NCI-H2029 (cell line): ENCODE data around the gene ZFAND5.
A peak's percentile ranks its signal among the peaks of the same experiment; 100 is the strongest.

ENCODE experiments used
- DNase-seq: peaks from one replicate; lab custom pipeline; 2025; lab: John Stamatoyannopoulos, UW

ZFAND5 gene

DNA sequence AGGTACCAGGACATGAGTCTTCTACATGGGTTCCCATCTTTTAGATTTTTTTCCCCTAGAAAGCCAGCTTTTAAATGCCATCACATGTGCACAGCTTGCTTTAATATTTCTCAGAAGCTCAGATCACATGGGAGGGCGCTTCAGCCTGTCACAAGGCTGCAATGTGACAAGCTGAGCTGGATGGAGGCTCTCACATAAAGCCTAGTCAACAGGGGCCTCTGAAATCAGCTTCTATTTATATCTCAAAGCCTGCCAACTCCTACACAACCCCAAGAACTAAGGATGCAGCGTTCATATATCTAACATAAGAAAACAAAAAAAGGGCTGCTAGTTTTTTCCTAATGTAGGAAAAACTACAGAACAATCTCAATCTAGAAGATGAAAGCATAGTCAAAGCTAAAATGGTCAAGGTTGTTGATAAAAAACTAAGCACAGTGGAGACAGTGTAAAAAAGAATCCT is 2.3 kb downstream of the ZFAND5 start:
- peak; percentile 35 for DNase-seq

DNA sequence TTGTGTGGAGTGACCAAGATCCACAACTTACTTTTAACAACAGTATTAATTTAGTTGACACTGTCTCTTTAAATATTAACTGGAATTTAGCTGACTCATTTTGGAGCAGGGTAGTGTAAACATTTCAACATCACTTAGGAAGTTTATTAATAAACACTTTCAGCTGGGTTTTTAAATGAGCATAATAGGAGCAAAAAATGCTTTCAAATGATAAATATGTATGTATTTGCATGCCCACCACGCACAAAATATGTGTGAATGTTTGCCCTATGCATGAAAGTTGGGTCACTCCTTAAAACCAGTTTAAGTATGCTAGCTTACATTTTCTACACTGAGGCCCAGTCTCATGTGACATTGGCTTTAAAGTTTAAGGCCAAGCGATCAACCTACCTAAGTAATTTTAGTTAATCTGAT is 2.9 kb downstream of the ZFAND5 start:
- no peak for DNase-seq

DNA sequence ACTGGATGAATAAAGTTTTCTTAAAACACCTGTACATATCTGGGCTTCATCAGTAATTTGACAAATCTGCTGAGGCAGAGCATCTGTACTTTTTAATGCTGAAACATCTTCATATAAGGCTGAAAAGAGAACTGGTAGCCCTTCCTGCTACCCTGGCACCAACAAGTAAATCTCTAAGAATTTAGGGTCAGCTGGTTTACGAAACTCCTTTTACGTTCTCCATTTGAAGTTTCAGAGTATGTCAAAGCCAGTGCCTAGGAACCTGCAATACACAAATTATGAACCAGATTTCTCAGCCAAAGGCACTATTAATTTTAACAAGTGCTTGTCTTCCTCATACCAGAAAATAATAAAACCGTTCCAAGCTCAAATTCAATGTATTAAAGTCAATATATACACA is 3.8 kb downstream of the ZFAND5 start:
- DNase-seq = no peak

DNA sequence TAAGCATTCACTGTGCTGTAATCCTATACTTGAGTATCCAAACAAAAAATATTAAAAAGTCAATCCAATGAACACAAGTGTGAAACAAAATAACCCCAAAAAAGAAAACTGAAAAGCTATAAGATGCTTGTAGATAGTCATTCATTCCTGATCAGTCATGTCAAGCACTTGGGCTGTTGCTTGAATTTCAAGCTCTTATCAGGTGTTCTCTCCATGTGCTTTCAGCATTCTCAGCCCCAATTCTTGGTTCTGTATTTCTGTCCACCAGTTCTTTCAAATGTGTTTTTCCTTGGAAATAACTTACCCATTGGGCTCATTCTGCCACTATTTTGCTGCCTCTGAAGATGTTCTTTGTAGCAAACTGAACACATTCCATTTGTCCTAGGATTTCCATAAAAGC is 4.7 kb downstream of the ZFAND5 start:
- DNase-seq = no peak

DNA sequence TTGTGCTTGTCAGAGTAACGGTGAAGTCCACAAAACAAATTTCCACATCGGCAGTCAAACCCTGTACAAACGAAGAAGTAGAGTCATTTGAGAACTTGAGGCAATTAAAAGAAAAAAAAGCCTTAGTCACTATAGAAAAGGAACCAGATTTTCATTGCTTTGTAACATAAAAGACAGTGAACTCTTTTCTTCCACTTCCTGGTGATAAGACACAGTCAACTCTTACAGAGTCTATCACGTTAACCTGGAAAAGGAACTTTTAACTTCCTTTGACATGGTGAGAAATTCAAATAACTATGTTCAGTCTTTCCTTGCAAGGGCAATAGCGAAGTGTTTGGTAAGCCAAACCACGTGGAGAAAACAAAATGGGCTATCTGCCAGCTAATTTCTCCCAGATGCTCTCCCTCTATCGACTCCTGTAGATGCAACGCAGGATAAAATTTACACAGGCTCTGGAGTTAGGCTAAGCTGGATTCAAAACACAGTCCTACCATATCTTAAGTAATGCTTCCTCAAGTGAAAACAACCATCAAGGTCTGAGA is 8.9 kb downstream of the ZFAND5 start:
- DNase-seq = no peak

DNA sequence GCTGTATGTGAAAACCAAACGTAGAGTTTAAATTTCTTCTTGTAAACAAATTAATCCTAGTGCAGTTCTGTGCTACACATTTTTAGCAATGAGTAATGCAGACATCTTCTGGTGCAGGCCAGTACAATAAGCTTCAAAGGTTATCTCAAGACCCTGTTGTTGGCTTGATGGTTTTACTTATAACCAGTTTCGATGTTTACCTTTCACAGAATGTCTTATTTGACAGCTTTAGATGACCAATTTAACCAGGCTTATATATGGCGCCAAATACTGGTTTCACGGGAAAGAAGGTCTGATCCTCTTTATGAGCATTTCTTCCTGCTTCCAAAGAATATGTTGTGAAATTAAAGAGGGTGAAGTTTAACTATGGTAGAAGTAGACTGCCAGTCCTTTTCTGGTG is 9.9 kb downstream of the ZFAND5 start:
- no peak for DNase-seq

DNA sequence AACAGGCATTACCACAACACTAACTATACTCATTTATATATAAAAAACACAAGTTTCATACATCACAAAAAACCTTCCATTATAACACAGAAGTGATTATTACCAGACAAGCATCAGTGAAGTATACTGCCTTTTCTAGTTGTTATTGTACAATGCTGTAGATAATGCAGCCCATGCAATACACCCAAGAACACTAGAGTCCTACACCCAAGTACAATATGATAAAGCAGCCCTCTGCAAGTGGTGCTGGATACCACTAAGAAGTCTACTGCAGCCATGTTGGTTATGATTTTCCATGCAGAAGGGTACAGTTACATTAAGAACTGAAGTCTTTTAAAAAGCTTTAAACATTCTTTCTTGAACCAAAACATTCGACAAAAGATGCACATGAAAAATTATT is 10.3 kb downstream of the ZFAND5 start:
- DNase-seq = no peak

DNA sequence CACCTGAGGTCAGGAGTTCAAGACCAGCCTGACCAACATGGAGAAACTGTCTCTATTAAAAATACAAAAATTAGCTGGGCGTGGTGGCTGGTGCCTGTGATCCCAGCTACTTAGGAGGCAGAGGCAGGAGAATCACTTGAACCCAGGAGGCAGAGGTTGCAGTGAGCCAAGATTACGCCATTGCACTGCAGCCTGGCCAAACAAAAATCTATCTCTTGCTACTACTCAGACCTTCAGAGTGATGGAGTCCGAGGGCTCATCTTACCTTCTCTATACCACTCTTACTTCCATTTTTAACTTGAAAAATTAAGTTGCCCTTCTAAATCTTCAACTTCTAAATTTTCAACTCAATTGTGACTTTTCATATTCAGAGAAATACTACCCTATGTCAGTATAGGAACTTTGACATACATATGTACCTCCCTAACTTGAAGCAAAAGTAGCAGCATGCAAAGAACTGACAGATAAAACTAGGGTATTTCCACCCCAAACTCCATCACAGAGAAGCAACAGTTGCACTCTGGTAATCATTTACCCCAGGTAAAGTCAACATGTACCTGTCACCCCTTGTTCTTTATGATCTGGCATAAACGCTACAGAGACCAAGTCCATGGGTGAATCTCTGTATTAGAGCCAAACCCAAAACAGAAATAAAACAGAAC is 11.4 kb downstream of the ZFAND5 start:
- no peak for DNase-seq

DNA sequence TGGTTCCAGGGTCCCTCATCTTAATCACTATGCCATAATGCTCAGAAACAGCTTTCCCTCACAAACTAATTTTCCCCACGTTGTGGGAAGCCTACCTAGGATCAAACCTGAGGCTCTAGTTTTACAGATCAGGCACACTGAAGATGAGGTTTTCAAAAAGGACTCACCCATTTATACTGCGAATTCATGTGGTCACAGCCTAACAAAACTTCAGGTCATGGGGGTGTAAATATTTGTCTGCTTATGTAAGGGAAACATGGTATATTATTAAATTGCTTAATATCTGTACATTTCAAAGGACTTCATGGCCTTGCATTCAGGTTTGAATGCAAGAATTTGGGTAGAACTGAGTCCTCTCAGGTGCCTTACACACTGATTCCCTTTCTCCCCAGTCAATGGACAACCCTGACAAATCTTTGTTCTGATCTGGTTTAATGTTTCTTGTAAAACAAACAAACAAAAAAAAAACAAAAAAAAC is 12.1 kb downstream of the ZFAND5 start:
- no peak for DNase-seq

DNA sequence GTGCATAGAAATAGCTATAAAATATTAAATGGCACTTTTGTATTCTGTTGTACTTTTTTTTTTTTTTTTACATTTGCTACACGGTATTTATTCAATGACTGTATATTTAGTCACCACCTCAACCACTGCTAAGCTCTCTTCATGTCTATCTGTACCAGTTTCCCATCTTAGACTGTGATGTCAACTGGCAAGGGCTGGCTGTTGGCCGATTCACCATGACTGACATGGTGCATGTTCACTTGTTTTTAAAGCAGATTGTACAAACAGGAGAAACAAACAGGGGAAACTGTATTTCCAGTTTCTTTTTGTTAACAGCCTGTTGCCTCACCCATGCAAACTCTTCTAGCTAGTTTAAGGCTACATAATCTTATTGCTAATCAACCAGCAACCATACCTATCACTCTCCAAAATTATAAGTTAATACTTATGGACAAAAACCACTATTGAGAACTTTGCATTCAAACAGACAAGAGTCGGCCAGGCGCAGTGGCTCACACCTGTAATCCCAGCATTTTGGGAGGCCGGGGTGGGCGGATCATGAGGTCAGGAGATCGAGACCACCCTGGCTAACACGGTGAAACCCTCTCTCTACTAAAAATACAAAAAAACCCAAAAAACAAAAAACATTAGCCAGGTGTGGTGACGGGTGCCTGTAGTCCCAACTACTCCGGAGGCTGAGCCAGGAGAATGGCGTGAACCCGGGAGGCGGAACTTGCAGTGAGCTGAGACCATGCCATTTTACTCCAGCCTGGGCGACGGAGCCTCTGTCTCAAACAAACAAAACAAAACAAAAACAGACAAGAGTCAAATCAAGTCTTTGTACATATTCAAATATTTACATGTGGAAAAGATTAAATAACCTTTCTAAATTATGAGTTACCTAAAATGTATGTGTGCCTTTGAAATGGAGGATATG is 13.2 kb downstream of the ZFAND5 start:
- DNase-seq = no peak

DNA sequence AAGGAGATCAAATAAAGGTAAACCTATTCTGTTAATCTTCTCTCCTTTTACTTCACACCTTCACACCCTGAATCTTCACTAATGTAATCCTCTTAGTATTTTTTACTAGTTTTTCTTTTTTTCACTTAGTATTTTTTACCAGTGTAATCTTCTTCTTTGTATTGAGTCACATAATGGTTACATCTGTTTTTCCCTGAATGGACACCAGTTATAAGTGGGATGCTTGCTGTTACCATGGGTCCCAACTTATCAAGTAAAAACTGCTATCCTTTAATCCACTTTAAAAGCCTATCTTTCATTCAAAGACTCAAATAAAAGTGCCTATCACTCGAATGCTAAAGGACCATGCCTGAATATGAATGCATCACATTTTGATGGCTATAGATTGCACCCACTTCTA is 15.1 kb downstream of the ZFAND5 start:
- DNase-seq = no peak

DNA sequence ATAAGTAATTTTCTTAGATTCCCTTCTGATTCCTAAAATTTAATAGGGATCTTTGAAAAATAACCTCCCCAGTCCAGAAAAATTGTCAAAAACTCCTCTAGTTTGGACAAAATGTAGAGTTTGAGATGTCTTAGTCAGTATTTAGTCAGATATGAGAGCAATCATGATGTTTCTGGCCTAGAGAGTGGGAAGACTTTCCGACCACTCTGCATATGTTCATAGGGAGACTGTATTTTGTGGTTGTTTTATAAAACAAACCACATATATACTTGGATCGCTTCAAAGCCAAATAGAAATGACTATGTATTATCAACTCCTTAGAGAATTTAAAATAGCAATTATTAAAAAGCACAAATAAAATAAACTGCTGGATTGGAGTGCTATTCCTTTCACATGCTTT is 15.8 kb downstream of the ZFAND5 start:
- DNase-seq = no peak

DNA sequence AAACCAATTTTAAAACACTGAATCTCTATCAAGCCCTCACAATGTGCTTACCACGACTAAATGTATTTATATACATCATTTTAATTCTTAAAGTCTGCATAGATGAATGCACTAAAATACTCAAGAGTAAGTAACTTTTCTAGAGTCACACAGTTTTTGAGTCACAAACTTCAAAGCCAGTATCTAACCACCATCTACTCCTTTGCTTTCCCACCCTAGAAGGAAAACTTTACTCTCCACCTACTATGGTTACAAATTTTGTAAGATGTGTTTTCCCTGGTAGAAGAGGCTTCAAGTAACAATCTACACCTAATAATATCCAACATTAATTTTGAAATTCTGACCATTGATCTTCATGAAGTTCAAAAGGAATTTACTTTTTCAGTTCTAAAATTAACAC is 18.7 kb downstream of the ZFAND5 start:
- DNase-seq = no peak

DNA sequence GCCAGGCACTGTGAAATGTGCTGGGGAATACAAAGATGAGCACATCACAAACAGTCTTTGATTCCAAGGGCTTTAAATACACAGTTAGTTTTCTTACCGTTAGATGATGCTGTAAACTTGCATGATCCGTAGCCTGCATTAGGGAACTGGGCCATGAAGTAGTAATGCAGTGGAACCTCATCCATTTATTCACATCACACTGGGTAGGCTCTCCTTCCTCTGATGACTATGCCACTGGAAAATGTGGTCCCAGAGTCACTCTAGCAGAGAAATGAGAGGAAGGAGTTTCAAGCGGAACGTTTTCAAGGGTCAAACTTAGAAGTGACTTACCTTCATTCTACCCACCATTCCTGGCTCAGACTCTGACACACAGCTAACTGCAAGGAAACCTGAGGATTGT is 26.4 kb downstream of the ZFAND5 start:
- DNase-seq = no peak

DNA sequence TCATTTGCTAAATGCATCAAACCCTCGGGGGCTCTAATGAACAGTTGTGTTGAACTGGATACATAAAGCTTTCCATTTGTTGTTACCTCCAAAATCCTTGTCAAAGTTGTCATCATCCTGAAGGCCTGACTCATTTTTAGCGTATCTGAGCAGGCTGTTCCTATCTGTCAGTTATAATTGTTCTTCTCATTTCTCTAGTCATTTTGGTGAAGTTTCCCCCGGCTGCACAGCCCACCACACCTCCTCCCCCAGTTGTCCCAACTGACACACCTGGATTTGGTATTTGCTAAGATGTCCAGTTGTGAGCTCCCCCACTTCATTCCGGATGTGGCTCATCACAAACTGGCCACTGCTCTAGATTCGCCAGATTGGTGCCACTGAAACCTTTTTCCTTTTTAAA is 27.7 kb downstream of the ZFAND5 start:
- DNase-seq = no peak

DNA sequence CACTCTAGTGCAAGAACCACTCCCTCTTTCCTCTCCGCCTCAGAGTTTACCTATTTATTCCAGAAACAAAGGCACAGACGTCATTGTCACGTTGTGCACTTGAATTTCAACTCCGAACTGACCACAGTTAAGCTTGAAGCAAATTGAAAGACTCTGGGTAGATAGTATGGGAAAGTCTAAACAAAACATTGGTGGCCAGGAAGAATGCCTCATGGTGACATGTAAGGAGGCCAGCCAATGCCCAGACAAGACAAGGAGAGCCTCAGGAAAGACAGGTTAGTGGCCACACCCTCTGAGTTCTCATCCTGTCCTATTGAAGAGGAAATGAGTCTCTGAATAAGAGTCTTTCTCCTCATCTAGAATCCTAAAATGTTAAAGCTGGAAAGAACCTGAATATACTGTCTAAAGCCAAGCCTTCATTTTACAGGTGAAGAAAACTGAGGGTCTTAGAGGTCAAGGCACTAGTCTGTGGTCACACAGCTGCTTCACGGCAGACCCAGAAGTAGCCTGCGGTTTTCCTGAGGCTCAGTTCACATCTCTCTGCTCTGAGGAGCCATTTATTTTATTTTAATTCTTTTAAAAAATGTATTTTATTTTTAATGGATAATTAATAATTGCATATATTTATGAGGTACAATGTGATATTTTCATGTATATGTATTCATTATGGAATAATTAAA is 30.2 kb downstream of the ZFAND5 start:
- no peak for DNase-seq

DNA sequence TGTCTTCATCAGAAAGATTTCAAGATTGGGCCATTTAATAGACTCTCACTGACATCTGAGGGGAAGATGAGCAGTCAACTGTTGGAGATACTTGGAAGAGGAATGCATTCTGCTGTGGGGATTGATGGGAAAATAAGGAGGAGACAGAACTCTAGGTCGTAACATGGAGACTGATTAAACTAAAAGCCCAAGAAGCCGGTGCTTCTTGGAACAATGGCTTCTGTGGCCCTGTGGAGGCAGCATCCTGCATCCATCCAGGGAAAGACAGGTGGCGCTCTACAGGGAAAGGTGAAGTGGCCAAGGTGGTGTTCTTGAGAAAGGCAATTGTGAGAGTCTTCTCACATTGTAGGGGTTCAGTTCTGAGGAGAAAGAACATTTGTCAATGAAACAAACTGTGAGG is 31.3 kb downstream of the ZFAND5 start:
- DNase-seq = no peak

DNA sequence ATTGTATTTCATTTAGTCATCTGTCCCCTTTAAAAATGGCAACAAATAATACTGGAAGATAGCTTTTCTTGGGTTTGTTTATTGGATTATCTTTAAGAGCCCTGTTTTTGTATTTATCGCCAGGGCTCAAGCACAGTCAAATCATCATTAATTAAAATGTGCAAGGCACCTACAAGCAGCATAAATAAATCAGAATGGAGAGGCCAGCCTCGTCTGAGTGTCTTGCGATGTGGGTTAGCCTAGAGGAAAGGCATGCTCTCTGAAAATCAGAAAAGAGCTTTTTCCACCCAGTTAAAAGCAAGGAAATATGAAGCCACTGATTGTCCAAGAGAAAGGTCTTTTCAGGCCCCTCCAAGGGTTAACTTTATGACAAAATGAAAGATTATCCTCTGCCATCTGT is 31.8 kb downstream of the ZFAND5 start:
- no peak for DNase-seq

DNA sequence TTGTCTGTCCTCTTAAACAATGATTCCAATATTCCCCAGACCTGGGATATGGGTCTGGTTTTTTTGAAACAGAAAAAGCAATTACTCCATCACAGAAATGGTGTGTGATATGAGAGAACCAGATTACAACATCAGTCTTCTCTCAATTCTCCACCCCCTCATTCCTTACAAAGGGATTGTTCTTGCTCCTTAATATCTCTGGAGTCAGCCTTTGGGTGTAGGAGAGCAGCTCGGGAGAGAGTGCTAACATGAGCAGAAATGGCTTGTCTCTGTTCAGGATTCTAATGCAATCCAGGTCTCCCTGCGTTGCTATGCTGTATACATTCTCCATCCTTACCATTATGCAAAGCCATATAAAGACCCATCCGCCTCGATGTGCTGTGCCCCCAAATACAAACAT is 32.7 kb downstream of the ZFAND5 start:
- no peak for DNase-seq

DNA sequence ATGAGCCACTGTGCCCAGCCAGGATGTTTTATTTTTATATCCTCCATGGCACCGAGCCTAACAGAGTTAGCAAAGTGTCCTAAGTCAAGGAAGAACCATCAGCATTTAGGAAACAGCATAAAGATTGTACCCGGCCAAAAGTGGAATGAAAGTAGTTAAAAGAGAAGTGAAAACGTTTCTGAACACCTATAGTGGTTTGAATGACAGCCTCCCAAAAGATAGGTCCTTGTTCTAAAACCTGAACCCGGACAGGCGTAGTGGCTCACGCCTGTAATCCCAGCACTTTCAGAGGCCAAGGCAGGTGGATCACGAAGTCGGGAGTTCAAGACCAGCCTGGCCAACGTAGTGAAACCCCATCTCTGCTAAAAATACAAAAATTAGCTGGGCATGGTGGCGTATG is 37.4 kb downstream of the ZFAND5 start:
- no peak for DNase-seq

DNA sequence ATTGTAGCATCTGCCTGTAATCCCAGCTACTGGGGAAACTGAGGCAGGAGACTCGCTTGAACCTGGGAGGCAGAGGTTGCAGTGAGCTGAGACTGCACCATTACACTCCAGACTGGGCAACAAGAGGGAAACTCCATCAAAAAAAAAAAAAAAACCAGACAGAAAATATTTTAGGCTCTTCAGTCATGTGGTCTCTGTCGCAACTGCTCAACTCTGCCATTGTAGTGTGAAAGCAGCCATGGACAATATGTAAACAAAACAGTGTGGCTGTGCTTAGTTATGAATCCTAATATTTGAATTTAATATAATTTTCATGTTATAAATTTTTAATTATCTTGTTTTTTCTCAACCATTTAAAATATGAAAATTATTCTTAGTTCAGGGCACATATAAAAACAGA is 38.4 kb downstream of the ZFAND5 start:
- no peak for DNase-seq

DNA sequence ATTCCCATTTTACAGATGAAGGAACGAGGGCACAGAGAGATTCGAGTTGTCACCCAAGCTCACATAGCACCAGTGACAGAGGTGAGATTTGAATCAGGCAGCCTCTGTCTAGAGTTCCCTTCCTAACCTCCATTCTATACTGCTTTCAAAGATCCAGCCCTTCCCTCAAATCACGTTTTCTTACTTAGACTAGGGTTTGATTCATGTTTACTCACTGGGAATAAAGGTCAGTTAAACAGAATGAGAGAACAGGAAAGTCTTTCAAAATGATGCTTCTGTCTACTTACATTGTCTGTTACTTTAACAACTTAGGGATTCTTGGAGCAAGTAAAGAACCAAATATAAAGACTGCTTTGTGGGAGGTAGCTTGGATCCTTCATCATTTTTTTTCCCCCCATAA is 40.0 kb downstream of the ZFAND5 start:
- DNase-seq = no peak

DNA sequence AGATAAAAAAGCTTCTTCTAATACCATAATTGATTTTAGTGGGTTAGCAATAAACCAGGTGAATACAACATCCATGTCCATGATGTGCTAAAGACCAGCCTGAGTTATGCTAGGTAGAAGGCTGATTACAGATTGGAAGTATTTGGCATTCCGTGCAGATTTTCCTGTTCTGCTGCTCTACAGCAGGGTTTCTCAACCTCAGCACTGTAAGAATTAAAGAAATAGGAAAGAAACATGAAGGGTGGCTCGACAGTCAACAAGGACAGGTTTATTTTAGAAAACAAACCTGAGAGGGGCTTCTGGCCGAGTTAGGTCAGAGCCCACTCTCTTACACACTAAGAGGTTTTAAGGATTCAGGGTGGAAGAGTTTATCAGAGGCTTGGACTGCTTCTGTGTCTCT is 42.3 kb downstream of the ZFAND5 start:
- DNase-seq = no peak
